Measurements from ENCODE around the gene EPHX1.
"Not testable (repeated sequence)": the region's sequence is repeated elsewhere in the genome, so short reads cannot be mapped to it uniquely, and the experiment has no call there.

DNA sequence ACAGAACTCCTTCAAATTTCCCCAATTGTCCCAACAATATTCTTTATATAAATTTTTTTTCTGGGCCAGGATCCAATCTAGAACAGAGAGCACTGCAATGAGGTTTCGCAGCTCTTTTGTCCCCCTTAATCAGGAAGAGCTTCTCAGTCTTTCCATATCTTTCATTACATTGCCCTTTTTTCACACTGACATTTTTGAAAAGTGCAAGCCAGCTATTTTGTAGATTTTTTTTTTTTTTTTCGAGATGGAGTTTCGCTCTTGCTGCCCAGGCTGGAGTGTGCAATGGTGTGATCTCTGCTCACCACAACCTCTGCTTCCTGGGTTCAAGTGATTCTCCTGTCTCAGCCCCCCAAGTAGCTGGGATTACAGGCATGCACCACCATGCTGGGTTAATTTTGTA, 3.2 kb upstream of the EPHX1 start:
- TF ChIP-seq ZNF274 (IDR thresholded peaks at IDR 0.05; ENCODE audit: low read depth, low read length); YY1 (IDR thresholded peaks at IDR 0.05; ENCODE audit: insufficient read depth, insufficient read length): not testable (repeated sequence)

Data from NT2/D1 (cell line).